Fibroblast of mammary gland (primary cell): ENCODE measurements around the gene CACNB2.

Experiments
- DNase-seq: peaks from one replicate; pipeline ENCODE4 v3.0.0-alpha.2; 2010; ENCODE audit warnings: low read depth
- H3K4me3 ChIP-seq: 2 replicates; pipeline ENCODE4 v1.5.1; 2011; ENCODE audit warnings: low read depth, mild to moderate bottlenecking, low read length, moderate library complexity; ENCODE audit not compliant: control insufficient read depth
- CTCF ChIP-seq: conservative IDR thresholded peaks from 2 replicates; pipeline ENCODE4 v1.5.1; 2011; ENCODE audit warnings: low read depth, low read length, inconsistent platforms; ENCODE audit not compliant: control insufficient read depth, insufficient read depth

Gene CACNB2

DNA sequence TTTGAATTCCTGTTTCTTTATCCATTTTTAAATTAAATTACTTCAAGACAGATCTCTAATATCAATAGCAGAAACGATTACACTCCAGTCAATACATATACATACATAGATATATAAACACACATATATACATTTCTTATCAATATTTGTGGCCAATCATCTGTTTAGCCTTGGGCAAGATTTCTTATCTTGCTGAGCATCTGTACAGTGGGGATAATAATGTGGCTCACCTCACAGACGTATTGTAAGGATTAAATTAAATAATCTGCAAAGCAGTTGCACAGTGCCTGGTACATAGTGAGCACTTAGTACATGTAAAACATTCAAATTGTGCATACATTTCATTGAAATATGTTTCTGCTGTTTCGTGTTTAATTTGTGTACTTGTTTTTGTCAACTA is 17.5 kb upstream of the CACNB2 start:
- no peak for DNase-seq
- H3K4me3 ChIP-seq = no peak overlapping the region
- no peak for TF ChIP-seq CTCF

GRCh38 chr10:18133046-18133445 is 7.2 kb upstream of the CACNB2 start:
- H3K4me3 ChIP-seq = no peak overlapping the region
- no peak for TF ChIP-seq CTCF
- no peak for DNase-seq

GRCh38 chr10:18134509-18134908 is 5.7 kb upstream of the CACNB2 start:
- no peak for DNase-seq
- no peak for TF ChIP-seq CTCF
- H3K4me3 ChIP-seq = no peak overlapping the region

DNA sequence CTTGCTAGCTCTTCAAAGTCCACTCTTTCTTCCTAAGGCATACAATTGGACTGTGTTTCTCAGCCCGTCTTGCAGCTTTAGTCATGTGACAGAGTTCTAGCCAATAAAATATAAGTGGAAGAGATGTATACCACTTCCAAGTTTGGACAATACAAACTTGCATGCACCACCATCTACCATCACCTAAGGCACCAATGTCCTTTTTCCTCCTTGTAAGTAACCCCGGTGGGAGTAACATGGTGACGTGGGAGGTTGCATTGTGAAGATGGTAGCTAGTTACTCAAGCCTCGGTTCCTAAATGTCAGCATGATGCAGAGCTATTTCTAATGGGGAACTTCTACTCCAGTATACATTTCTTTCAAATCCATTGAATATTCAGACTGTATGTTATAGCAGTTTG is 5.3 kb upstream of the CACNB2 start:
- TF ChIP-seq CTCF = no peak
- H3K4me3 ChIP-seq = no peak overlapping the region
- DNase-seq = no peak

GRCh38 chr10:18136073-18136791 is 4.0 kb upstream of the CACNB2 start:
- DNase-seq = peak; percentile 68
- no peak overlapping the region for H3K4me3 ChIP-seq
- TF ChIP-seq CTCF = no peak

DNA sequence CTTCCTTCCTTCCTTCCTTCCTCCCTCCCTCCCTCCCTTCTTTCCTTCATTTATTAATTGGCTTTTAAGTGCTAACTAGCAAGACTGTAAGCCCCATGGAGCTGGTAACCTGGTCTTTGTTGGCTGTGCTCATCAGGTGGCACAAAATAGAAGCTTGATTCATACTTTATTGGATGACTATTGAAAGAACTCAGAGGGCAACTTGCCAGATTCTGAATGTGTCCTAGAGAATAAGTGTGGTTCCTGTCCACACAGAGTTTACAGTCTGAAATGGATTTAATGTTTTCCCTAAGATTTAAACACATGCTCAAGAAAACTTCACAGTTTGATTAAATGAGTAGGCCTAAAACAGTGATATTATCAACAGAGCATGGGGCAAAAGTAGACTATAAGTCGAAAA is 3.1 kb upstream of the CACNB2 start:
- no peak overlapping the region for H3K4me3 ChIP-seq
- no peak for TF ChIP-seq CTCF
- DNase-seq = no peak
